NB4 (cell line): Measurements from ENCODE around the gene WRAP73.

Experiments used
- DNase-seq: peaks from one replicate; pipeline ENCODE4 v3.0.0; 2010; ENCODE audit warnings: low read depth
- H3K4me3 ChIP-seq: one replicate; pipeline ENCODE4 v1.5.1; 2011; ENCODE audit warnings: mild to moderate bottlenecking, low read depth, low read length, moderate library complexity
- CTCF ChIP-seq: IDR thresholded peaks from one replicate; pipeline ENCODE4 v1.5.1; 2012; ENCODE audit warnings: low read depth, low read length
- MYC ChIP-seq: IDR thresholded peaks from 2 replicates; pipeline ENCODE4 v1.6.1; 2011; ENCODE audit warnings: low read depth, low read length
- POLR2A ChIP-seq: IDR thresholded peaks from 2 replicates; pipeline ENCODE4 v1.6.1; 2011; ENCODE audit warnings: mild to moderate bottlenecking; ENCODE audit not compliant: insufficient read length; ENCODE audit errors: extremely low read depth
- TF ChIP-seq, protein P1 (sequence below): IDR thresholded peaks from 2 replicates; pipeline ENCODE4 v1.6.1; 2011; ENCODE audit warnings: low read depth, low read length

The WRAP73 gene

DNA sequence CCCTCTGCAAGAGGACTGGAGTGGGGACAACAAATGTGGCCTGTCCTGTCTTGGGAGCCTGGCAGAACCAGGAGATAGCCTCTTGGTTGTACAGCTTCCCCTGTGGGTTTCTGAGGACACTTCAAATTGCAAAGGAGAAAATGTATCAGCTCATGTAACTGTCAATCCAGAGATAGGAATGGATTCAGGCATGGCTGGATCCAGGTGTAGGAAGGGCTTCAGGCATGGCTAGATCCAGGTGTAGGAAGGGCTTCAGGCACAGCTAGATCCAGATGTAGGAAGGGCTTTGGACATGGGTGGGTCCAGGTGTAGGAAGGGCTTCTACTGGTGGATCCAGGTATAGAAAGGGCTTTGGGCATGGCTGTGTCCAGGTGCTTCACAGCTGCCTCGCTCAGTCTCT, 33.3 kb upstream of the WRAP73 start:
- TF ChIP-seq, protein P1, sequence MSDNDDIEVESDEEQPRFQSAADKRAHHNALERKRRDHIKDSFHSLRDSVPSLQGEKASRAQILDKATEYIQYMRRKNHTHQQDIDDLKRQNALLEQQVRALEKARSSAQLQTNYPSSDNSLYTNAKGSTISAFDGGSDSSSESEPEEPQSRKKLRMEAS = no peak
- no peak for TF ChIP-seq POLR2A
- TF ChIP-seq CTCF = no peak
- no peak for TF ChIP-seq MYC
- no peak for DNase-seq
- no peak overlapping the region for H3K4me3 ChIP-seq

DNA sequence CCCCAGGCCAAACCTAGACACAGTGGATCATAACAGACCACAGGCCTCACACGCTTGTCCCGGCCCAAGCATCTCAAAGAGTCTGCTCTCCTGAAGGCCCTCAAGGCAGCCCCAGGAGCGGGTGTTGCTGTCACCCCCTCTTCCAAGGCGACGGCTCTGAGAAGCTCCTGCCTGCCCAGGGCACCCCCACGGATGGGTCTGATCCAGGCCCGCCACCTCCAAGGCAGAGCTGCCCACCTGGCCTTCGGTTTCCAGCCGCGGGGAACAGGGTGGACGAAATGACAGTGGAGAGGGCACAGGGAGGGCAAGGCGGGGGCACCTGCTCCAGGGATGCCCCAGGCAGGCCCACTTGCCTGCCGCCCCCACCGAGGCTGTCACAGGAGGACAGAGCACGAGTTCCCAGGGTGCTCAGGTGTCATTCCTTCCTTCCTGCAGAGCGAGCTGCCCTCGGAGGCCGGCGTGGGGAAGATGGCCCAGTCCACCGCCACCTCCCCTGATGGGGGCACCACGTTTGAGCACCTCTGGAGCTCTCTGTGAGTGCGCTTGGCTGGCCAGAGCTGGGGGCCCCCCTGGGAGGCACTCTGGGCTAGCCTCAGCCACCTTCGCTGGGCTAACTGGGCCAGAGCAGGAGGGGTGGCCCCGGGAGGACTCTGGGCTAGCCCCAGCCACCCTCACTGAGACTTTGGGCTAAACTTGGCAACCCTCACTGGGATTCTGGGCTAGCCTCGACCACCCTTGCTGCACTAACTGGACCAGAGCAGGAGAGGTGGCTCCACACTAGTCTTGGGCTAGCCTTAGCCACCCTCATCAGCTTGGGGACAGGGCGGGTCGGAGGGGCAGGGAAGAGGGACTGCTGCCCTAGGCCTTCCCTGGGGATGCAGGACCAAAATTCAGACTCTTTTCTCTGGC, 32.2 kb upstream of the WRAP73 start:
- TF ChIP-seq MYC = no peak
- TF ChIP-seq CTCF = no peak
- TF ChIP-seq, protein P1 = no peak
- TF ChIP-seq POLR2A = no peak
- no peak for DNase-seq
- H3K4me3 ChIP-seq = no peak overlapping the region

- DNase-seq = no peak
- H3K4me3 ChIP-seq = no peak overlapping the region
- TF ChIP-seq MYC (no peak), POLR2A (no peak), CTCF (no peak)
- TF ChIP-seq, protein P1 = no peak
Measured at GRCh38 chr1:3681231-3681897, 31.5 kb upstream of the WRAP73 start.

DNA sequence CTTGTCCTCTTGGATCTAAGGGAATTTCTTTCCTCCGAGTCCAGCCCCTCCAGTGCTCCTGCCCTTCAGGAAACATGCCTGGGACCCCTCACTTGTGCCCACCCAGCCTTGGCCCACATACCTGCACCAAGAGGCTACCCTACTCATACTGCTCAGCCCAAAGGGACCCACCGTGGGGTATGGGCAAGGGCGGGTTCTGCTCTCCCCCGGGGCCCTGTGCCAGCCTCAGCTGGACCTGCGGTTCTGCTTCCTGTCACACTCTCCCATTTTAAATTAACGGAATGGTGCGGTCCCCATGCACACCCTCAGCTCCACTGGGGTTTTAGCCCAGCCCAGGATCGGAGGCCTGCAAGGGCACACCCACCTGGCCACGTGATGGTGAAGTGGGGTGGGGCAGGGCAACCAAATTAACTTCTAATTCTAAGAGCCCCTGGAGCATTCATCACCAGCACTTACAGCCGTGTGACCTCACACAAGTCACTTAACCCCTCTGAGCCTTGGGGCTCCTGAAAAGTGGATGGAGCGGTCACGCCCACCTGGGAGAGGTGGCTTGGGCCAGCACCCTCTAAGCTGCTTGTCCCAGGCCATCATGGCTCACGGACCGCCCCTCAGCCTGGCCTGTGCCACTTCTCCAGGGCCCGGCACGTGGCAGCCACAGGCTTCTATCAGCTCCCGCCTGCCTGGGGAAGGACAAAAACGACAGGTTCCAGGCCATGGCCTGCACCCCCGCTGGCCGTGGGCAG, 30.8 kb upstream of the WRAP73 start:
- TF ChIP-seq POLR2A (no peak), MYC (no peak)
- TF ChIP-seq, protein P1 = no peak
- no peak for DNase-seq
- no peak overlapping the region for H3K4me3 ChIP-seq

- TF ChIP-seq CTCF = no peak
- TF ChIP-seq, protein P1 = no peak
- no peak for TF ChIP-seq MYC
- TF ChIP-seq POLR2A = no peak
- no peak overlapping the region for H3K4me3 ChIP-seq
- no peak for DNase-seq
Measured at GRCh38 chr1:3679799-3680453, 30.0 kb upstream of the WRAP73 start.
